OCI-M1 (cell line): ENCODE measurements around the gene BMPER.

Experiments used
- DNase-seq: peaks from one replicate; lab custom pipeline; 2025; lab: John Stamatoyannopoulos, UW

BMPER gene

GRCh38 chr7:33970536-33970935 is 65.2 kb downstream of the BMPER start:
- no peak for DNase-seq

- DNase-seq, result no peak
Measured at GRCh38 chr7:33971106-33971505, 65.8 kb downstream of the BMPER start.

- DNase-seq, result no peak
Measured at GRCh38 chr7:33973231-33974015, 68.1 kb downstream of the BMPER start.

GRCh38 chr7:33979300-33979806 is 74.0 kb downstream of the BMPER start:
- no peak for DNase-seq

GRCh38 chr7:33979807-33980355 is 74.5 kb downstream of the BMPER start:
- DNase-seq, result peak; percentile 4

GRCh38 chr7:33981226-33981625 is 75.9 kb downstream of the BMPER start:
- no peak for DNase-seq

GRCh38 chr7:33981671-33982424 is 76.5 kb downstream of the BMPER start:
- no peak for DNase-seq

GRCh38 chr7:33982425-33982786 is 77.1 kb downstream of the BMPER start:
- peak; percentile 65 for DNase-seq

- no peak for DNase-seq
Measured at GRCh38 chr7:33986451-33986850, 81.1 kb downstream of the BMPER start.

GRCh38 chr7:33986951-33987947 is 81.9 kb downstream of the BMPER start:
- DNase-seq, result peak; percentile 79

- peak; percentile 75 for DNase-seq
Measured at GRCh38 chr7:33996899-33997298, 91.6 kb downstream of the BMPER start.

GRCh38 chr7:33998476-33998875 is 93.1 kb downstream of the BMPER start:
- no peak for DNase-seq

GRCh38 chr7:34011017-34011695 is 105.8 kb downstream of the BMPER start:
- DNase-seq, result no peak

GRCh38 chr7:34011696-34012095 is 106.4 kb downstream of the BMPER start:
- no peak for DNase-seq

GRCh38 chr7:34013421-34013820 is 108.1 kb downstream of the BMPER start:
- DNase-seq, result no peak

- DNase-seq, result no peak
Measured at GRCh38 chr7:34015651-34016050, 110.3 kb downstream of the BMPER start.

- no peak for DNase-seq
Measured at GRCh38 chr7:34016876-34017275, 111.5 kb downstream of the BMPER start.

GRCh38 chr7:34019301-34019790 is 114.0 kb downstream of the BMPER start:
- no peak for DNase-seq

GRCh38 chr7:34022626-34023025 is 117.3 kb downstream of the BMPER start:
- no peak for DNase-seq

GRCh38 chr7:34025600-34025999 is 120.3 kb downstream of the BMPER start:
- no peak for DNase-seq
